GDM1 (cell line): ENCODE results near the gene EFCC1.
A peak's percentile ranks its signal among the peaks of the same experiment; 100 is the strongest.

ENCODE experiments used
- DNase-seq: peaks from one replicate; lab custom pipeline; 2025; lab: John Stamatoyannopoulos, UW

The EFCC1 gene, protein sequence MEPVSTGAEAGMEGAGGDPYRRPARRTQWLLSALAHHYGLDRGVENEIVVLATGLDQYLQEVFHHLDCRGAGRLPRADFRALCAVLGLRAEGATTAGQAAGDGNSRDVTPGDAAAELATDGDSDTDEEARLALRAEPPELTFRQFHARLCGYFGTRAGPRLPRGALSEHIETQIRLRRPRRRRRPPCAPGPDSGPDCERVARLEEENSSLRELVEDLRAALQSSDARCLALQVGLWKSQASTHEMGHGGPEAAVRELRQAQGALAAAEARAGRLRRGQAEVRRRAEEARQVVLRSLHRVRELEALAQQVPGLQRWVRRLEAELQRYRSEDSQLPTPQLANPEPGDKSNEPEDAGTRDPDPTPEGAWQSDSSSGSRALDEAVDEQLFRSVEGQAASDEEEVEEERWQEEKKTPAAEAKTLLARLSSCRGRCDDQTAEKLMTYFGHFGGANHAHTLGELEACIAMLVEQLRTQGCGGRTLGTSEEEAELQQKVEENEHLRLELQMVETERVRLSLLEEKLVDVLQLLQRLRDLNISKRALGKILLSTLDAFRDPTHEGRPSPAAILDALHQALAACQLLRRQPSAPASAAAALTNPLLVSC

DNA sequence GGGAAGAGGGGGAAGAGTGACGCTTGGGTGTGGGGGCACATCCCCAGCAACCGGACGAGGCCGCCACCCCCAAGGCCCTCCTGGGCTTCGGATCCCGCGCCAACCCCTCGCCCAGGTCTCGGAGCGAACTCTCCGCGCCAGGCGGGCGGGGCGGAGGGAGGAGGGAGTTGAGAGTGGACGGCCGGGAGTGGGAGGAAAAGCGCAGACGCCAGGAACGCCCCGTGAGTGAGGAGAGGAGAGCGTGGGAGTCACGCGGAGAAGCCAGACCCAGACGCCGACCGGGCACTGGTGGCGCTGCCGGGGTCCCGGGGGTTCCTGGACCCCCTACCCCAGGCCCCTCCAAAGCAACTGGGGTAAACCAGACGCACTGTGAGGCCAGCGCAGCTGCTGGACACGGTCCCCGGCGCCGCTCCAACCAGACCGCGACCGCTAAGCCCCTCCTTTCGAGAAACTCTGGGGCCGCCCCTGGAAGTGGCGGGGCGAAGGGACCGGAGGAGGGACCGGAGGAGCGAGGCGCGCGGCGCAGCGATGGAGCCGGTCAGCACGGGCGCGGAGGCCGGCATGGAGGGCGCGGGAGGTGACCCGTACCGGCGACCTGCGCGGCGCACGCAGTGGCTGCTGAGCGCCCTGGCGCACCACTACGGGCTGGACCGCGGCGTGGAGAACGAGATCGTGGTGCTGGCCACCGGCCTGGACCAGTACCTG lies at the start of gene EFCC1:
EFCC1 (plus strand) TSS at position 204 of the 705 bp plus-strand sequence; CDS start at position 529, 325 bp downstream.
- peak; percentile 73 for DNase-seq

DNA sequence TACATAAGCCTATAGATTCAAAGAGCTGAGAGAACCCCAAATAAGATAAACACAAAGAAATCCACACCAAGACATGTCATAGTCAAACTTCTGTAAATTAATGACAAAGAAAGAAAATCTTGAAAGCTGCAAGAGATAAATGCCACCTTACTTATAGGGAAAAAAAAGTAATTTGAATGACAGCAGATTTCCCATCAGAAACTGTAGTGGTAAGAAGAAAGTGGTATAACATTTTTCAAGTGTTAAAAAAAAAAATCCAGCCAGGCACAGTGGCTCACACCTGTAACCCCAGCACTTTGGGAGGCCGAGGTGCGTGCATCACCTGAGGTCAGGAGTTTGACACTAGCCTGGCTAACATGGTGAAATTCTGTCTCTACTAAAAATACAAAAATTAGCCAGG lies 44.7 kb upstream of the EFCC1 start:
- DNase-seq, result no peak

DNA sequence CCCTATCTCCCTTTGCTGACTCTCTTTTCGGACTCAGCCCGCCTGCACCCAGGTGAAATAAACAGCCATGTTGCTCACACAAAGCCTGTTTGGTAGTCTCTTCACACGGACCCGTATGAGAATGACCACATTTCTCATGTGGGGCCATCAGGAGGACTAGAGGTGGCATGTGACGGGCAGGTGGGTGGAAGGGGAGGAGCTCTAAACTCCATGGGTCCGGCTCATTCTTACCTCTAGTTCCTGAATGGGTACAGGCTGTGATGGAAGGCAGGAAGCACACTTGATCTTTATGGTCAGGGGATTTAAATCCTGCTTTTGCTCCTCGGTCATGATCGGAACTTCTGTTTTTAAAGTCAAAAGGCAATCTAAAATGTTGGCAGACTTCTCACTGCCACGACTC lies 35.8 kb upstream of the EFCC1 start:
- DNase-seq, result no peak

DNA sequence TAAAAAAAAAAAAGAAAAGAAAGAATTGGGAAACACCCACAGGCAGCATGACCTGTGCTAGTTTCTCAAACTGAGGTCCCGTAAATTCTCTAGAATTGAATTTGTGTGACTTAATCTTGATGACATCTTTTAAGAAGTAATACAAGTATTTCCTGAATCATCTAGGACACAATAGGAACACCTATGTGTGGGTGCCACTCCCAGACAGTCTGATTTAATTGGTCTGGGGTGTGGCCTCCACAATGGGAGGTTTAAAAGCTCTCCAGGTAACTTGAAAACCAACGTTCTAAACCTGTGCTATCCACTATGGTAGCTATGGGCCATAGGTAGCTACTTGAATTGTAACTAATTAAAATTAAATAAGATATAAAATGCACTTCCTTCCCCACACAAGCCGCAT lies 35.3 kb upstream of the EFCC1 start:
- no peak for DNase-seq

DNA sequence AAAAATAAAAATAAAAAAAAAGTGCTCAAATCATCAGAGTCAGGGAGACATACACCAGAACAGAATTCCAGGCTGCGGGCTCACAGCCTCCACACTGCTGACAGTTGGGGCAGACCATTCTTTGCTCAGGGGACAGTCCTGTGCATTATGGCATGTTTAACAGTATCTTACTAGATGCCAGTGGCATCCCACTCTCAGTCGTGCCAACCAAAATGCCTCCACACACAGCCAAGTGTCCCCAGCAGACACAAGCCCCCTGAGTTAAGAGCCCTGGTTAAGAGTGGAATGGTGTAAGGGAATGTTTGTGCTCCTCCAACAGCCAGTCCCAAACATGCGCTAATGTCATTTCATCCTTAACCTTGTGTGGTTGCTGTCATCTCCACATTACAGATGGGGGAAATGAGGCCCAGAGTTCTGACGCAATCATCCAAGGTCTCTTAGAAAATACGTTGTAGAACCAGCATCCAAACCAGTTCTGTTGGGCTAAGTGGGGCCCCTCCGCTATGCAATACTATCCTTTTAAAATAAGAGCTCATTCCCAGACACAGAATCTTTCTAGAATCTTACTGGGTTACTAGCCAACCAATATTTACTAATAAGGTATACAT lies 33.3 kb upstream of the EFCC1 start:
- DNase-seq, result no peak

DNA sequence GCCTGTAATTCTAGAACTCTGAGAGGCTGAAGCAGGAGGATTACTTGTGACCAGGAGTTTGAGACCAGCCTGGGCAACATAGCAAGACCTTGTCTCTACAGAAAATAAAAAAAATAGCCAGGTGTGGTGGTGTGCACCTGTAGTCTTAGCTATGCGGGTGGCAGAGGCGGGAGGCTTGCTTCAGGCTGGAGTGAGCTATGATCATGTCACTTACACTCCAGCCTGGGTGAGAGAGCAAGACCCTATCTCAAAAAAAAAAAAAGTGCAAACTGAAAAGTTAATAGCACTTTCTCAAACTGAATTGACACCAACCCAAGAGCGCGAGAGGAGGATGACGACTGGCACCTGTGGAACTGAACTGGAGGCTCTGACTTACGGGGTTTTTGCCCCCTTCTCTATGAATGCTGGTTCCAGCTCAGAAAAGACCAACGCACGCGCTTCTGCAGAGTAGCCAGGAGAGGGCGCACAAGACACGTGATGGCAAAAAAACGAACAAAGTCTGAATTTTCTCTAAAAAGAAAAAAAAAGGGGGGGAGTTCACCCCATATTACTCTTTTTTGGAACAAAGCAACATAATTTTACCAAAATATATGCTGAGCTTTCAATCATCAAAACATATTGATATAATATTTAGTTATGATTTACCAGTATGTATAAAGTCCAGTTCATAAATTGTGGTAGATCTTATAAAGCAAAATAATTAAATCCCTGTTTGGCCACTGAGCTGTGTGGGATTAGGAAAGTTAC lies 30.9 kb upstream of the EFCC1 start:
- peak; percentile 19 for DNase-seq

DNA sequence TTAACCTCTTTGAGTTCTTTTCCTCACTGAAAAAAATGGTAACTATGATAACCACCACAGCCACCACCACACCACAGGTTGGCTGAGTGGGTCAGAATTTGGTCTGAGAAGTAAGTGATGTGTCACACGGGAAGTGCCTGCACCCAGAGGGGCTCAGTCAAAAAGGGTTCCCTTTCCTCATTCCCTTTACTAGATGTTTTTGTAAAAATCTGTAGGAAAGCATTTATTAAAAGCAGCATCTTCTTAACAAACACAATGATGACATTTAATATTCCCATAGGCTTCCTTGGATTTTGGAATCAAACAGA lies 30.4 kb upstream of the EFCC1 start:
- peak; percentile 13 for DNase-seq

DNA sequence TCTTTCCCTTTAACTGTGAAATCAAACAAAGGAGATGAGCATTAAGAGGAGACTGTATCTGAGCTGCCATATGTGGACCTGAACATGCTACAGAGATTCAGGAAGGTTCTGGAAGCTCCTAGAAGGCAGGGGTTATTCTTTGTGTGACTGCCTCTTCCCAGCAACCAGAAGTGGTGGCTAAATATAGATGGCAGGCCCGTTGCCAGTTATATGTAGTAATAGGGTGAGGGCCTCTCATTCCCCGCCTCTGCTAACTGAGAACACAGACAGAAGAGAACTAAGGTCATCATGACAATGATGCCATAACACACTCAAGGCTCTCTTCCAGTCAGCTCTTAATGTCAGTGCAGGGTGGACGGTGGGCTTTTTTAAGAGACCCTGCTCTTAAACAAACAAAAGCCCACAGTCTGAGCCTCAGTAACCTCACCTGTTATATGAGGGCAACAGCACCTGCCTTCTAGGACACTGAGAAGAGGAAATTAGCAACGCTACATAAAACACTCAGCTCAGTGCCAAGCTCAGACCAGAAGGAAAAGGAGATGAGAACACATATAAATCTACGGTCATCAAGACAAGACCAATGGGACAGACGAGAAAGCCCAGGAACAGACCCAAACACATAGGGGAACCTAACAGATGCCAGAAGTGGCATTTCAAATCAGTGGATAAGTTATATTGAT lies 29.5 kb upstream of the EFCC1 start:
- DNase-seq, result no peak

DNA sequence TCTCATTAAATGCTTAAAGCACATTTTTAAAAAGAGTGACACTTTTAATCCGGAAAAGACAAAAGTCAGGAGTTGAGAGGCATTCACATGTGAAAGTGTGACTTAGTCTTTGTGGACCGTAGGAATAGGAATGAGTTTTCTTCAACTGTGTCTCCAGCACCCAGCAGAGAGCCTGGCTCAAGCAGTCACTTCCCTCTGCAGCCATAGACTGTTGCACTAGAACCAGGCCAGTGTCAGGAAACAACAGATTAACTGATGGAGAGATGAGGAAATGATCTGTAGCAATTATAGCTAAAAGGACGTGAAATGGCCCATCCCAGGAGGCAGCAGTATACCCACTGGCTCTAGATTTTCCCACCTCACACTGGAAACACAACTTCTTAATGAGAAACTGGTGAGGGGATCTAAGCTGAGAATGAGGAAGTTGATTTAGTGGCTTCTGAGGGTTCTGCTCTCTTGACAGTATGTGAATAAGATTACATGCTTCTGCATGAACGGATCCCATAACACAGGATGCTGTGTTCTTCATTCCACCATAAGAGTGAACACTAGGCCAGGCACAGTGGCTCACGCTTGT lies 27.0 kb upstream of the EFCC1 start:
- peak; percentile 84 for DNase-seq

DNA sequence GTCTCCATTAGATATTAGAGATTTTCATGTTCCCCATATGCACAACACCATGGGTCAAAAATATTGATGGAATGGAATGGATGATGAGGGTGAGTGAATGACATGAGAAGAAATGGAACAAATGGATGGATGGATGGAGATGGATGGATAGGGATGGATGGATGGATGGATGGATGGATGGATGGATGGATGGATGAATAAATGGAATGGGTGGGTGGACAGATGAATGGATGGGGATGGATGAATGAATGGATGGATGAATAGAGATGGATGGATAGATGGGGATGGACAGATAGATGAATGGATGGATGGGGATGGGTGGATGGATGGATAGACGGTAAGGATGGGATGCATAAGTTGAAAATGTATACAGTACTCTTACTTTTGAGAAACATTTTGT lies 25.8 kb upstream of the EFCC1 start:
- DNase-seq, result no peak

DNA sequence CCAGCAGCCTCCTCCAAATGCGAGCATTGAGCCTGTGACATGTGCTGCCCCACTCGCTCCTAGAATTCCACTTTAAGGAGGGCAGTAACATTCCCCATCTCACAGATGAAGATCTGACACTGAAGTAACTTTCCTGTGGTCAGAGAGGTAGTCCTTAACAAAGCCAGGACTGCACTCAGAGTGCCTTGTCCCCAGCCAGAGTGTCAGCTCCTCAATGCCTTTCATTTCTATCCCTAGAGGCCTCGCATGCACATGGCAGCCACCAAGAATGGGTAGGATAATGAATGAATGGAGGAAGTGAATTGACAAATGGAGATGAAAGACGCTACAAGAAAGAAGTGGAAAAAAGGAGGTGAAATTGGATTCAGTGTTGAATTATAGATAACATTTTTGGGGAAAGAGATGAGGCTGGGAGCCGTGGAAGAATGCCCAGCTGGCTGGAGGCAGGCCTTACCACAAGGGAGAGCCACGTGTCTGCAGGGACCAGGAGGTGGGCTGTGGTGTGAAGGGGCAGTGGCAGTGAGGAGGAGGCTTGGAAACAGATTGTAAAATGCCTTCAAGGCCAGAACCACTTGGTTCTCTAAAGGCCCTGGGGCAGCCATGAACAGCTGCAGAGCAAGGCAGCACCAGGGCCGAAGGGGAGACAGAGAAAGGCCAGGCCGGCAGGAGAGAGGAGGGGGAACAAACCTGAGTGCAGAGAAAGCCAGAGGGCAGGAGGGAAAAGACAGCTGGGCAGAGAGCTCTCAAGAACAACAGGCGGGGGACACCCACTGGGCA lies 17.6 kb upstream of the EFCC1 start:
- no peak for DNase-seq

DNA sequence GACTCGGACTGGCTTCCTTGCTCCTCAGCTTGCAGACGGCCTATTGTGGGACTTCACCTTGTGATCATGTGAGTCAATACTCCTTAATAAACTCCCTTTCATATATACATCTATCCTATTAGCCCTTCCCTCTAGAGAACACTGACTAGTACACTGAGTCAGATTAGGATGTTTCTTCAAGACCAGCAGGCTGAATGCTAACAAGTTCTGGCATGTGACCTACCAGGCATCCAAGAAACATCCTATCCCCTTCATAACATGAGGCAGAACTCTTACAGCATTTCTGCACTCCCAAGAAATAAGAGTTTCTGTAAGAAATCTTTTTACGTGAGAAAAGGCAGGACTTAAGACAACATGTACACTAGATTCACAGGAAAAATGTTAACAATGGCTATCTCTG lies 16.5 kb upstream of the EFCC1 start:
- no peak for DNase-seq

DNA sequence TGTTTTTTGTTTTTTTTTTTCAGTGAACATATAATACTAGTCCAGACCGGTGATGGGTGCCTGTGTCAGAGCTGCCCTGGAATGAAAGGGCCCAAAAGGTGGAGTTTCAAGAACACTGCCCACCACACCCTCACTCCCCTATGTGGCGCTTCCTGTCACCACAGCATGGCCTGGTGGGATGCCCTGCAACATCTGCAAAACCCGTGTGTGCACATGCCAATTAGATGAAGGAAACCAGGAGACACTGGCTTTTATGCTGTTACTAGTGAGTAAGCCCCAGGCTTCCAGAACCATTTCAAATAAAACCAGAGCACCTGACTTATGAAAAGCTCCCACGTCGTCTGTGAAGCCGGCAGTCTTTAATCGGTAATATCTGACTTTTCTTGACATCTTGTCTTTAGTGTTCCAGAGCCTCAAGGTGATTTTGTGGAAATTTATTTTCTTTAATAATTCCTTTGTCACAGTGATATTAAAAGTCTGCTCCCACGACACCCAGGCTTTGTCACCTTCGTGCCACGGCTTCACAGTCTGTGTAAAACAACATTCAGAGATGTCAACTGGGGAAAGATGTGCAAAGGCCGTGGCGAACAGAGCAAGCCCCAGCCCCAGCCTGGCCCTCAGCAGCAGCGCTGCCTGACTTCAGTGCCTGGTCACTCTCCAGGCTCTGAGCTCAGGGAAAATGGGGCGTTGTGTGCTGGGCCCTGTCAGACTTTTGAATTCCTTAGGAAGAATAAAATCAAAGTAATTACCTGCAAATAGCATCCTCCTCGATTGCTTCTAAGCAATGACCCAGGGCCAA lies 13.6 kb upstream of the EFCC1 start:
- no peak for DNase-seq

DNA sequence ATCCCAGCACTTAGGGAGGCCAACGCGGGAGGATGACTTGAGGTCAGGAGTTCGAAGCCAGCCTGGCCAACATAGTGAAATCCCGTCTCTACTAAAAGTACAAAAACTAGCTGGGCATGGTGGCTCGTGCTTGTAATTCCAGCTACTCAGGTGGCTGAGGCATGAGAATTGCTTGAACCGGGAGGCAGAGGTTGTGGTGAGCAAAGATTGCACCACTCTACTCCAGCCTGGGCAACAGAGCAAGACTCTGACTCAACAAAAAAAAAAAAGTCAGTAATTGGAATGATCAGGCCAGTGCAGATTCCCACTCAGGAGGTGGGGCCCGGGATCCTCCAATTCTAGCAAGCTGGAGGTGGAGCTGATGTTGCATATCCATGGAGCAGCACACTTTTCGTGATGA lies 12.8 kb upstream of the EFCC1 start:
- no peak for DNase-seq

DNA sequence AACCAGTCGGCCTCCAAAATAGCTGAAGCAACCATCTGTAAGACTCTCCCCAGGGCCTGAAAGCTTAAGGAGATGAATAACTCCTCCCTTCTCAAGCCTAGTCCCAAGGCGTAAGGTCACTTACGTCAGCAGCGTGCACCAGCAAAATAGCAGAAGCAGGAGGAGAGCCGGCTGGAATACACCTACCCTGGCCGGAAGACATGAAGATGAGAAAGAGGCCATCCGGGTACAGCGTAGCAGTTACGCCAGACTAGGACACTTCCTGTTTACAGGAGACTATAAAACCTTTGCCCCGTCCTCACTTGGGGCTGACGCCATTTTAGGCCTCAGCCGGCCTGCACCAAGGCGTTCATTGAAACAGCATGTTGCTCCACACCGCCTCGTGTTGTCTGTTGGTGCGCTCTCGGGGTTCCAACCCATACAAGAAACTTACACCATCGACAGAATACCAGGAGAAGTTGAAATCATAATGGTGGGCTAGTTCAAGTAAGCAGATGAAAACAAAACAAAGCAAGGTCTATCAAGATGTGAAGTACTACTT lies 9.7 kb upstream of the EFCC1 start:
- no peak for DNase-seq

DNA sequence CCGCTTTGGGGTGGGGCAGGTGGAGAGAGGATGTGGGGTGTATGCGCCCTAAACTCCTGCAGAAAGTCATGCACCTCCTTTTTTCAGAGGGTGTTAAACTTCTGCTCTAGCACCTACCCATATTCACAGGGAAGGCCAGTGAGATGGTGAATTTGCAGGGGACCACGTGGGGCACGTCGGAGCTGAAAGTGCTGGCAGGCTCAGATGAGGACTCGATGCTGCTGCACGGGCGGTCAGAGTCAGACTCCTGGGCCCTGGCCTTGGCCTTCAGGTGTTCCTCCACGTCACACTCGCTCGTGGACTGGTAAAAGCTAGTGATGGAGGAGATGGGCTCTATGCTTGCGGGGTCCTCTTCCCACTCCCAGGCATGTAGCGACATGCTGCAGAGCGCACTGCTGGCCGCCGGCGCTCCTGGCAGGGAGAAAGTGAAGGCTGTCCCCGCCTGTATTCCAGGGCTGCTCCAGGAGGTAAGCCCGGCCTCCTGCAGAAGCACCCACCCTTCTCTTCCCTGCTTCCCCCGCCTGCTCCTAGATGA lies 8.1 kb upstream of the EFCC1 start:
- DNase-seq, result no peak

DNA sequence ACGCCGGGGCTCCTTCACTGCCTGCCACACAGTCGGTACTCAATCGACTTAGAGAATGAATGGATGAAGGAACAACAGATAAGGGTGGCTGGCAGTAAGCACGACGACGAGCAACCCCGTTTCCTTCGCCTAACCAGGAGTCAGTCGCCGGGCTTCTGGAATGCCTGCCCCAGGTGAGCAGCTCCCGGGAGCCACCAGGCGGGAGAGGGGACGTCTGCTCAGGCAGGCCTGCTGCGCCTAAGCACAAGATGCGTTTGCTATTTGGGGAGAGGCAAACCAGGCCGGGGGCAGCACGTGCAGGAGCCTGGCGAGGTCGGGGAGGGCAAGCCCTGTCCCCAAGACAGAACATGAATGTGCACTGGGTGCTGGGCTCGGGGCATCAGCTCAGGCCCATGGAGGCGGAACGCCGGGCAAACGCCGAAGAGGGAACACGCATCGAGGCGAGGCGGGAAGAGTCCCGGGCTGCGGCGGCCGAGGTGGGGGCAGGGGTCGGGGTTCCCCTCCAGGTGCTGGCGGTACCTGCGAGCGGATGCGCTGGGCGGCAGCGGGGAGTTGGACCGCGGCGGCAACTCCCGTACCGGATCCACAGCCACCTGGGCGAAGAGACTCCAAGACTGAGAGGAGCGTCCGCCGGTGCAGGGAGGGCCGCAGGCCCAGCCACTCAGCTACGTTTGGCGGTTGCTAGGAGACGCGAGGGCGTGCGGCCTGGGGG lies 7.5 kb upstream of the EFCC1 start, which contains the start of gene CFAP92:
CFAP92 (minus strand) TSS at position 616 of the 712 bp plus-strand sequence. CDS start 772 bp downstream, outside the sequence.
- DNase-seq, result no peak

DNA sequence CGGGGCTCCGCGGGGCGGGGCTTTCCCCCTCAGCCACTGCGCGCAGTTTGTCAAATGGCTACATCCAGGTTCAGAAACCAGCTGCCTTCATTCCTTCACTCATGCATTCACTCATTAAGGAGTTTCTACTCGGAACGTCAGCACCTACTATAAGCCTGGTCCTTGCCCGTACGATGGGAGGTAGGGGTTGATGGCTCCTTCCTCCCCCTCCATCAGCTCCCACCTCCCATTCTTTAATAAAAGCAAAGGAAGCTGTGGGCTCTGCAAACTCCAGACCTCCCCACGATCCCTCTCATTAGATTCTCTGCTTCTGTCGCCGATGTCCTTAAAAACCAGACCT lies 7.0 kb upstream of the EFCC1 start:
- DNase-seq, result no peak
